ENCODE data around the gene DEPP1. TPM values are rescaled to one million over a fixed set of nuclear protein-coding genes. Genes with fewer than 3 reads are reported as not detected.

The DEPP1 gene
- total RNA-seq, 2 donors from 2014 or later = 27.2 to 144 TPM

DNA sequence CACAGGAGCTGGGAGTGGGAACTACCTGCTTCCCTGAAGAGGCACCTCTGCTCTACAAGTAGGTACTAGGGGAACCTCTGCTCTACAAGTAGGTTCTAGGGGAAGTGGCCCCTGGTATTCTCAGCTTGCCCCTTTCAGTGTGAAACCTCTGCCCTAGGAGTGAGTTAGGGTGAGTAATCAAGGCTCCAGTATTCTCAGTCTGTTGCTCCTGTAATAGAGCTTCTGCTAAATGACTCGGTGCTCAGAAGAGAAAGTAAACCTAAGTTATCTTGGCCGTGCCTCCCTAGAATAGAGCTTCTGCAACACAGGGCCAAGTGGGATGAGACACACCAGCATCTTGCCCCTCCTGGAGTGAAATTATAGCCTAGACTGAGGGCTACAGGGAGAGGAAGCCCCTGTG is 32.4 kb downstream of the DEPP1 start:
- intact Hi-C loops (cut with DNase I) = no loop called here
- Histone ChIP-seq H3K27me3 (replicated peaks; ENCODE audit: insufficient read depth) (no peaks in the 10 kb centered on the region), H3K4me3 (no peak overlapping the region), H3K27ac (no peak overlapping the region), H3K4me1 (replicated peaks) (no peaks in the 10 kb centered on the region), H3K9me3 (no peaks in the 10 kb centered on the region), H3K36me3 (no peaks in the 10 kb centered on the region)
- no peak for DNase-seq (ENCODE audit: low spot score)
- 57% methylated on average over 2 of the region's 2 CpGs for WGBS
- TF ChIP-seq, protein P1, sequence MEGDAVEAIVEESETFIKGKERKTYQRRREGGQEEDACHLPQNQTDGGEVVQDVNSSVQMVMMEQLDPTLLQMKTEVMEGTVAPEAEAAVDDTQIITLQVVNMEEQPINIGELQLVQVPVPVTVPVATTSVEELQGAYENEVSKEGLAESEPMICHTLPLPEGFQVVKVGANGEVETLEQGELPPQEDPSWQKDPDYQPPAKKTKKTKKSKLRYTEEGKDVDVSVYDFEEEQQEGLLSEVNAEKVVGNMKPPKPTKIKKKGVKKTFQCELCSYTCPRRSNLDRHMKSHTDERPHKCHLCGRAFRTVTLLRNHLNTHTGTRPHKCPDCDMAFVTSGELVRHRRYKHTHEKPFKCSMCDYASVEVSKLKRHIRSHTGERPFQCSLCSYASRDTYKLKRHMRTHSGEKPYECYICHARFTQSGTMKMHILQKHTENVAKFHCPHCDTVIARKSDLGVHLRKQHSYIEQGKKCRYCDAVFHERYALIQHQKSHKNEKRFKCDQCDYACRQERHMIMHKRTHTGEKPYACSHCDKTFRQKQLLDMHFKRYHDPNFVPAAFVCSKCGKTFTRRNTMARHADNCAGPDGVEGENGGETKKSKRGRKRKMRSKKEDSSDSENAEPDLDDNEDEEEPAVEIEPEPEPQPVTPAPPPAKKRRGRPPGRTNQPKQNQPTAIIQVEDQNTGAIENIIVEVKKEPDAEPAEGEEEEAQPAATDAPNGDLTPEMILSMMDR (IDR thresholded peaks at IDR 0.05) = no peak
- TF ChIP-seq POLR2AphosphoS5 (IDR thresholded peaks at IDR 0.05) = no peak
- no peak for TF ChIP-seq POLR2A (IDR thresholded peaks at IDR 0.05)

DNA sequence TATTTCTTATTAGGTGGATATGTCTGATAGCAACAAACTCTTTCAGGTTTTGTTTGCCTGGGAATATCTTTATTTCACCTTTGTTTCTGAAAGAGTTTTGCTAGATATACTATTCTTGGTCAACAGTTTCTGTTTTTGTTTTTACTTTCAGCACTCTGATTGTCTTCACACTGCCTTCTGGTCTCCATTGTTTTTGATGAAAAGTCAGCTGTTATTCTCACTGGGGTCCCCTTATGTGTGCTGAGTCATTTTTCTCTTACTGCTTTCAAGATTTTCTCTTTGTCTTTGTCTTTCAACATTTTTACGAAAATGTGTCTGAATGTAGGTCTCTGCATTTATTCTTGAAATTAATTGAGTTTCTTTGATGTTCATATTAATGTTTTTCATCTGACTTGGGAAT is 34.3 kb downstream of the DEPP1 start:
- no peak overlapping the region for H3K4me3 ChIP-seq
- H3K4me1 ChIP-seq (replicated peaks) = no peaks in the 10 kb centered on the region
- H3K9me3 ChIP-seq = no peaks in the 10 kb centered on the region
- H3K36me3 ChIP-seq = no peaks in the 10 kb centered on the region
- H3K27me3 ChIP-seq (replicated peaks; ENCODE audit: insufficient read depth) = no peaks in the 10 kb centered on the region
- TF ChIP-seq, protein P1 (IDR thresholded peaks at IDR 0.05) = no peak
- no peak for TF ChIP-seq POLR2AphosphoS5 (IDR thresholded peaks at IDR 0.05)
- TF ChIP-seq POLR2A (IDR thresholded peaks at IDR 0.05) = no peak
- 0% methylated on average over 1 of the region's 1 CpG for WGBS
- DNase-seq (ENCODE audit: low spot score) = no peak
- intact Hi-C loops (cut with DNase I) = no loop called here
- H3K27ac ChIP-seq = no peak overlapping the region

DNA sequence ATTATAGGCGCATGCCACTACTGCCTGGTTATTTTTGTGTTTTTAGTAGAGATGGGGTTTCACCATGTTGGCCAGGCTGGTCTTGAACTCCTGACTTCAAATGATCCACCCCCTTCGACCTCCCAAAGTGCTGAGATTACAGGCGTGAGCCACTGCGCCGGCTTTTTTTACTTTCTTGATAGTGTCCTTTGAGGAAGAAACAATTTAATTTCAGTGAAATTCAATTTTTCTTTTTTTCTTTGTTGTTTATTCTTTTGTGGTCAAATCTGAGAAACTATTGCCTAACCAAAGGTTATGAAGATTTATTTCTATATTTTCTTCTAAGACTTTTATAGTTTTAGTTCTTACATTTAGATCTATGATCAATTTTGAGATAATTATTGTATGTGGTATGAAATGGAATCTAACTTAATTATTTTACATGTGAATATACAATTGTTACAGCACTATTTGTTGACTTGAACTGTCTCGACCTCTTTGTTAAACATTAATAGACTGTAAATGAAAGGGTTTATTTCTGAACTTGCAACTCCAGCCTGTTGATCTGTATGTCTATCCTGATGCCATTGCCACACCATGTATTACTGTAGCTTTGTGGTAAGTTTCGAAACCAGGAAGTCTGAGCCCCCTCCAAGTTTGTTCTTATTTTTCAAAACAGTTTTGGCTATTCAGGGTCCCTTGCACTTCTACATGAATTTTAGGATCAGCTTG is 38.8 kb downstream of the DEPP1 start:
- no peak overlapping the region for H3K27ac ChIP-seq
- H3K36me3 ChIP-seq = no peaks in the 10 kb centered on the region
- H3K4me1 ChIP-seq (replicated peaks) = no peaks in the 10 kb centered on the region
- WGBS = 85% methylated on average over 7 of the region's 7 CpGs
- DNase-seq (ENCODE audit: low spot score) = no peak
- no peak overlapping the region for H3K4me3 ChIP-seq
- TF ChIP-seq, protein P1 (IDR thresholded peaks at IDR 0.05) = no peak
- TF ChIP-seq POLR2AphosphoS5 (IDR thresholded peaks at IDR 0.05) = no peak
- TF ChIP-seq POLR2A (IDR thresholded peaks at IDR 0.05) = no peak
- no peaks in the 10 kb centered on the region for H3K9me3 ChIP-seq
- intact Hi-C loops (cut with DNase I) = no loop called here
- H3K27me3 ChIP-seq (replicated peaks; ENCODE audit: insufficient read depth) = no peaks in the 10 kb centered on the region

DNA sequence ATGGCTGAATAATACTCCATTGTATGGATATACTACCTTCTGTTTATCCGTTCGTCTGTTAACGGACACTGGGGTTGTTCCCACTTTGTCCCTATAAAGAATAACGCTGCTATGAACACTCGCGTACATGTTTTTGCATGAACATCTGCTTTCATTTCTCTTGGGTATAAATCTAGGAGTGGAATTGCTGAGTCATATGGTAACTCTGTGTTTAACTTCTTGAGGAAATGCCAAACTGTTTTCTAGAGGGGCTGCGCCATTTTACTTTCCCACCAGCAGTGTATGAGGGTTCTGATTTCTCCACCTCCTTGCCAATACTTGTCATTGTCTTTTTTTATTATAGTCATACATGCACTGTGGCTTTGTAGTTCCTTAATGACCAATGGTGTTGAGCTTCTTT is 39.7 kb downstream of the DEPP1 start:
- no peak for DNase-seq (ENCODE audit: low spot score)

More for the DNA sequence above, 39.7 kb downstream of the DEPP1 start:
- intact Hi-C loops (cut with DNase I) = no loop called here
- Histone ChIP-seq H3K27ac (no peak overlapping the region), H3K4me1 (replicated peaks) (no peaks in the 10 kb centered on the region), H3K36me3 (no peaks in the 10 kb centered on the region), H3K9me3 (no peaks in the 10 kb centered on the region), H3K27me3 (replicated peaks; ENCODE audit: insufficient read depth) (no peaks in the 10 kb centered on the region), H3K4me3 (no peak overlapping the region)
- 90% methylated on average over 7 of the region's 7 CpGs for WGBS
- TF ChIP-seq, protein P1 (IDR thresholded peaks at IDR 0.05) = no peak
- no peak for TF ChIP-seq POLR2AphosphoS5 (IDR thresholded peaks at IDR 0.05)
- TF ChIP-seq POLR2A (IDR thresholded peaks at IDR 0.05) = no peak

Measured in prostate gland (tissue), 2 donors.